Measurements from ENCODE around the gene BCOR. TPM values are rescaled to one million over a fixed set of nuclear protein-coding genes. Genes with fewer than 3 reads are reported as not detected.

BCOR gene
- total RNA-seq, 2 experiments from 2014 or later = 48.0 to 64.3 TPM

DNA sequence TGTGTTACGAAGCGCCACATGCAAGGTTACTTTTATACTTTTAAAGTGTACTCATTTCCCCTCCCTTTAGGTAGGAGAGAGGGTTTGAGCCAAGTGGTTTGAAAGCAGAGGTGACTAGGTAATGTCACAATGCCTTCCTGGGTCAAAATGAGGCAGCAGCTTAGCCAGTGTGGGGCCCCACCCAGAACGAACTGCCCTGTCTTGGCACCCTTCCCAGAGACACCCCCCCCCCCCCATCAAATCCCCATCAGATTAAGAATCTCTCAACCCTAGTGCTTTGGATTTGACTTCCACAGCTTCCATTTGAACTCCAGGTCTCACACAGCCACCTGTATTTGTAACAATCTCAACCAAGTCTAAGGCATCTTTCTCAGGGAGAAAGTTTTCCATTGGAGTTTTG, 31.1 kb downstream of the BCOR start:
- H3K9me3 ChIP-seq (ENCODE audit: low read length) = no peaks in the 10 kb centered on the region
- H3K4me2 ChIP-seq (ENCODE audit: low read length) = no peak overlapping the region
- H3K4me1 ChIP-seq (ENCODE audit: insufficient read depth, low read length, poor library complexity, severe bottlenecking) = no peaks in the 10 kb centered on the region
- ChIA-PET CTCF (ENCODE audit: unreplicated experiment) (no interaction called here), POLR2A (no interaction called here)
- H4K20me1 ChIP-seq (ENCODE audit: insufficient read depth, low read length) = no peaks in the 10 kb centered on the region
- intact Hi-C loops (cut with micrococcal nuclease; ENCODE audit: unreplicated experiment) = no loop called here
- H3K36me3 ChIP-seq (ENCODE audit: insufficient read depth, low read length) = peaks cover 100% of the 10 kb centered on the region
- no TSS peak for BruUV-seq (replicated peaks)
- peaks cover 9% of the 10 kb centered on the region; the same call in 1 of the 2 replicates for H3K79me2 ChIP-seq (ENCODE audit: insufficient read depth, low read depth, low read length)
- no peak overlapping the region for H3K4me3 ChIP-seq (ENCODE audit: low read depth, low read length, poor library complexity, severe bottlenecking)
- no peak for TF ChIP-seq EZH2phosphoT487 (IDR thresholded peaks at IDR 0.05; ENCODE audit: borderline replicate concordance, low read depth, low read length)
- TF ChIP-seq, protein P1, sequence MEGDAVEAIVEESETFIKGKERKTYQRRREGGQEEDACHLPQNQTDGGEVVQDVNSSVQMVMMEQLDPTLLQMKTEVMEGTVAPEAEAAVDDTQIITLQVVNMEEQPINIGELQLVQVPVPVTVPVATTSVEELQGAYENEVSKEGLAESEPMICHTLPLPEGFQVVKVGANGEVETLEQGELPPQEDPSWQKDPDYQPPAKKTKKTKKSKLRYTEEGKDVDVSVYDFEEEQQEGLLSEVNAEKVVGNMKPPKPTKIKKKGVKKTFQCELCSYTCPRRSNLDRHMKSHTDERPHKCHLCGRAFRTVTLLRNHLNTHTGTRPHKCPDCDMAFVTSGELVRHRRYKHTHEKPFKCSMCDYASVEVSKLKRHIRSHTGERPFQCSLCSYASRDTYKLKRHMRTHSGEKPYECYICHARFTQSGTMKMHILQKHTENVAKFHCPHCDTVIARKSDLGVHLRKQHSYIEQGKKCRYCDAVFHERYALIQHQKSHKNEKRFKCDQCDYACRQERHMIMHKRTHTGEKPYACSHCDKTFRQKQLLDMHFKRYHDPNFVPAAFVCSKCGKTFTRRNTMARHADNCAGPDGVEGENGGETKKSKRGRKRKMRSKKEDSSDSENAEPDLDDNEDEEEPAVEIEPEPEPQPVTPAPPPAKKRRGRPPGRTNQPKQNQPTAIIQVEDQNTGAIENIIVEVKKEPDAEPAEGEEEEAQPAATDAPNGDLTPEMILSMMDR (conservative IDR thresholded peaks at IDR 0.05; ENCODE audit: low read length) = no peak
- no peak overlapping the region for H2AFZ ChIP-seq (ENCODE audit: low read length)
- H3K27ac ChIP-seq (ENCODE audit: low read depth, low read length, poor library complexity, severe bottlenecking) = no peak overlapping the region
- DNase-seq (ENCODE audit: low spot score) = no peak
- H3K9me2 ChIP-seq (ENCODE audit: insufficient read depth, low read length) = no peaks in the 10 kb centered on the region

DNA sequence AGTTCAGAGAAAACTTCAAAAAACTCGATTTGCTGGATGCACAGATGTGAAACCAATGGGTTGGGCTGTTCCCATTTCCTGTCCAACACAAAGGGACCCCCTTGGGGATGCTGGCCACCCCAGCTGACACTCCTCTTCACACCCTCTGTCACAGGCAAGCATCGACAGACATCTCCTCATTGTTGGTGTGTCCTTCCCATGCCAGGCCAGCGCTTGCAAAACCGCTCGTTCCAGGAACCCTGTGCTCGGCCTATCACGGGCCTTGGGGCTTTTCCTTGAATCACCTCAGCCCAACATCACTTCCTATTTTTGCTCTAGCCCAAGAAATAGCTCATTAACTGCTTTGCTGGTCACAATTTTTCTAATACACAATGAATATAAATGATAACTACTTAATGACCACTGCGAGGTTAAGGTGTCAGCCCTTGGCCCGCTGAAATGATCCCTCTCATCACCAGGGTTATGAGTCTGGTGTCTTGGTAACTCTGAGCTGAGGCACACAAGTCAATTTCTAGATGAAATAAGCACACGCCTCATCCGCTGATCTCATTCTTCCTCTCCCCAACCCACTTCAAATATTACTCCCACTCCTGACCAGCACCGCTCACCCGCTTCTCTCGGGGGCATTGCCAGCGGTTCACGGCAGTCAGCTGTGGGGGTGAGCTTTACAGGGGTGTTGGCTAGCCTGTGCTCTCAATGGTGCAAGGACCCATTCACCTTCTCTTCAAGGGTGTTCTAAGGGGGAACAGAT, 32.3 kb downstream of the BCOR start:
- no peaks in the 10 kb centered on the region for H3K9me3 ChIP-seq (ENCODE audit: low read length)
- H3K4me3 ChIP-seq (ENCODE audit: low read depth, low read length, poor library complexity, severe bottlenecking) = no peak overlapping the region
- ChIA-PET POLR2A (no interaction called here), CTCF (ENCODE audit: unreplicated experiment) (no interaction called here)
- no peak overlapping the region for H3K27ac ChIP-seq (ENCODE audit: low read depth, low read length, poor library complexity, severe bottlenecking)
- DNase-seq (ENCODE audit: low spot score) = no peak
- intact Hi-C loops (cut with micrococcal nuclease; ENCODE audit: unreplicated experiment) = no loop called here
- H3K4me1 ChIP-seq (ENCODE audit: insufficient read depth, low read length, poor library complexity, severe bottlenecking) = no peaks in the 10 kb centered on the region
- no peak for TF ChIP-seq EZH2phosphoT487 (IDR thresholded peaks at IDR 0.05; ENCODE audit: borderline replicate concordance, low read depth, low read length)
- TF ChIP-seq, protein P1 (conservative IDR thresholded peaks at IDR 0.05; ENCODE audit: low read length) = no peak
- no peaks in the 10 kb centered on the region for H4K20me1 ChIP-seq (ENCODE audit: insufficient read depth, low read length)
- H3K79me2 ChIP-seq (ENCODE audit: insufficient read depth, low read depth, low read length) = no peaks in the 10 kb centered on the region
- peaks cover 100% of the 10 kb centered on the region for H3K36me3 ChIP-seq (ENCODE audit: insufficient read depth, low read length)
- H2AFZ ChIP-seq (ENCODE audit: low read length) = no peak overlapping the region
- H3K9me2 ChIP-seq (ENCODE audit: insufficient read depth, low read length) = no peaks in the 10 kb centered on the region
- H3K4me2 ChIP-seq (ENCODE audit: low read length) = no peak overlapping the region
- BruUV-seq (replicated peaks) = no TSS peak

DNA sequence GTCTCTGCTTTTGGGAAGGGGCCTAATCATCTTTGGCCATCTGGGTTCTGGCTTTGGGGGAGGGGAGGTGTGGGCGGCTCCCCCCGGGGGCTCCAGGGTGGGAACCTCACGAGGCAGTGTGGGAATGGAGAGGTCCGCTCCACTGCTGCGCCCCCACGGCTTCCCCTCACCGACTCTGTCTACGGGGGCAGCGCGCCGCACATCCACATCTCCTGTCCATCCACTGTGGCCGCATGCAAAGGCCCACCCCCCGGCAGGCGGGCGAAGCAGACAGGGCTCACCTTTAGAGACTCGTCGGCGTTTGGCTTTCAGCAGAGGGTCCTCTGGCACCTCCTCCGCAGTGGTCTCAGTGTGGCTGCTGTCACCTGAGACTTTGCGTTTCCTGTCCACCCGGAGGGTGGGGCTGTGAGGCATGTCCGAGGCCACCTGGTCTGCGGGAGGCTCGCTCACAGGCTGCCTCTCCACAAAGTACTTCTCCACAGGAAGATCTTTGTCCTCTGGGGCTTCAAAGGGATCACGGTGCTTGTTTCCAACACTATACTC, 33.6 kb downstream of the BCOR start:
- Histone ChIP-seq H3K9me2 (ENCODE audit: insufficient read depth, low read length) (no peaks in the 10 kb centered on the region), H3K79me2 (ENCODE audit: insufficient read depth, low read depth, low read length) (no peaks in the 10 kb centered on the region), H3K4me1 (ENCODE audit: insufficient read depth, low read length, poor library complexity, severe bottlenecking) (no peaks in the 10 kb centered on the region), H3K4me2 (ENCODE audit: low read length) (no peak overlapping the region), H3K36me3 (ENCODE audit: insufficient read depth, low read length) (peaks cover 100% of the 10 kb centered on the region), H3K27ac (ENCODE audit: low read depth, low read length, poor library complexity, severe bottlenecking) (no peak overlapping the region), H3K4me3 (ENCODE audit: low read depth, low read length, poor library complexity, severe bottlenecking) (no peak overlapping the region), H3K9me3 (ENCODE audit: low read length) (no peaks in the 10 kb centered on the region), H2AFZ (ENCODE audit: low read length) (no peak overlapping the region), H4K20me1 (ENCODE audit: insufficient read depth, low read length) (no peaks in the 10 kb centered on the region)
- no TSS peak for BruUV-seq (replicated peaks)
- ChIA-PET POLR2A (no interaction called here), CTCF (ENCODE audit: unreplicated experiment) (no interaction called here)
- DNase-seq (ENCODE audit: low spot score) = no peak
- intact Hi-C loops (cut with micrococcal nuclease; ENCODE audit: unreplicated experiment) = no loop called here
- TF ChIP-seq, protein P1 (conservative IDR thresholded peaks at IDR 0.05; ENCODE audit: low read length) = no peak
- no peak for TF ChIP-seq EZH2phosphoT487 (IDR thresholded peaks at IDR 0.05; ENCODE audit: borderline replicate concordance, low read depth, low read length)
